DND-41 (cell line): Measurements from ENCODE around the gene FBXO28.

Source experiments
- CTCF ChIP-seq: IDR thresholded peaks from 2 replicates; pipeline ENCODE4 v1.5.1; 2012; ENCODE audit warnings: borderline replicate concordance, low read length, moderate library complexity, mild to moderate bottlenecking; ENCODE audit not compliant: poor library complexity, severe bottlenecking; ENCODE audit errors: extremely low read depth
- EZH2 ChIP-seq: IDR thresholded peaks from 3 replicates; pipeline ENCODE4 v1.6.1; 2012; ENCODE audit warnings: borderline replicate concordance, low read depth, mild to moderate bottlenecking, moderate library complexity, low read length, inconsistent platforms; ENCODE audit not compliant: severe bottlenecking

GRCh38 chr1:224076407-224076806 is 37.5 kb upstream of the FBXO28 start:
- TF ChIP-seq CTCF (no peak), EZH2 (no peak)
